NCI-H2171 treated with DMSO at 0.1 percent for 48 hours (cell line): ENCODE data around the gene AGAP3.

Experiments
- DNase-seq: peaks from one replicate; lab custom pipeline; 2025; lab: John Stamatoyannopoulos, UW

Gene AGAP3

GRCh38 chr7:151167197-151167961, 81.1 kb downstream of the AGAP3 start, which contains the start of gene GBX1:
Gene GBX1, minus strand, starts transcription at chr7:151167694. Its CDS starts 146 bp downstream, at chr7:151167548.
- no peak for DNase-seq

- DNase-seq: peak; percentile 18
These were observed 81.9 kb downstream of the AGAP3 start for GRCh38 chr7:151168003-151168786.

DNA sequence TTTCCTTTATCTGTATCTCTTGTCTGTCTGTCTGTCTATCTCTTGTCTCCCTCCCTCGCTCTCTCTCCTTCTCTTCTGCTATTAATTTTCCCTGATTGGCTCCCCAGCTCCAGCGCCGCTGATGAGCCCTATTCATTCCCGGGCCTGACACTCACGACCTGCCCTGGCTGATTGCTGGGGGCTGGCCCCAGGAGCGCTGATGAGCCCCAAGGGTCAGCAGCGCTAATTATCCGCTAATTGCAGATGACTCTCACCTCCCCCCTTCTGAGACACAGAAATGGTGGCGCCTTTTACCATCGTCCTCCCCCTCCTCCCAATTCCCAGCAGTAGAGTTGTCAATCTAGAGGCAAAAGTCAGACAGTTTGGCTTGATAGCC, 82.5 kb downstream of the AGAP3 start:
- no peak for DNase-seq

- DNase-seq: peak; percentile 65
These were observed 86.2 kb downstream of the AGAP3 start for GRCh38 chr7:151172273-151173141.

- no peak for DNase-seq
These were observed 87.3 kb downstream of the AGAP3 start for GRCh38 chr7:151173386-151174245.

DNA sequence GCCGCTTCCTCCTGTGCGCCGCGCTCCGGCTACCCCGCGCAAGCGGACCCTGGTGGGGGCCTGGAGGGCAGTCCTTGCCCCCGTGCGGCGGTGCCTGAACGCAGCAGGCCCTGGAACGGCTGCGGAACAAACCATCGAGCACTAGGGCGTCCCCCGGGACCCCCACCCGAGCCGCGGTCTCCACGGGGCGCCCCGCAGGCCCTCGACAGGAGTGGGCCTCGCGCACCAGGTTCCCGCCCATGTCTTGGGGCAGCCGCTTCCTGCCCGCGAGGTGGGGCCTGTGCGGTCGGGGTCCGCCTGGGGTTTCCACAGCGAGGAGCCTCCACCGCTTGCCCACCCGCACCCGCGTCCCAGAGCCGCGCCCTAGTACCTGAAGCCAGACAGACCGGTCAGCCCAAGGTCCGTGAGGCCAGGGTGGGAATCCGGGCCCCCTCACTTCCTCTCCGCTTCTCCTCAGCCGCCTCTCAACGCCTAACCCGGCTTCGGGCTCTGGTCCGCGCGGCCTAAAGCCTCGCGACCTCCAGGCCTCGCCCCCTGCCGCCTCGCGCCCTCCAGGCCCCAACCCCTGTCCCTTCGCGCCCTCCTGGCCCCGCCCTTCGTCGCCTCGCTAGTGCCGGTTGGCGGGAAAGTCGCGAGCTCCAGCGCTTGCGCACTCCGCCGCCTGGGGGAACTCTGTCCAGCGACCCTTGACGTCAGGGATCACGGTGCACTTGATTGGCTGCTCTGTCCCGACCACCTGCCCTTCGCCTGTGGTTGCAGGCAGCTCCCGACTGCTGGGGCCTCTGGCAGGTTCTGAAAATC, 88.2 kb downstream of the AGAP3 start:
- no peak for DNase-seq

- no peak for DNase-seq
These were observed 88.9 kb downstream of the AGAP3 start for GRCh38 chr7:151175047-151175792.

DNA sequence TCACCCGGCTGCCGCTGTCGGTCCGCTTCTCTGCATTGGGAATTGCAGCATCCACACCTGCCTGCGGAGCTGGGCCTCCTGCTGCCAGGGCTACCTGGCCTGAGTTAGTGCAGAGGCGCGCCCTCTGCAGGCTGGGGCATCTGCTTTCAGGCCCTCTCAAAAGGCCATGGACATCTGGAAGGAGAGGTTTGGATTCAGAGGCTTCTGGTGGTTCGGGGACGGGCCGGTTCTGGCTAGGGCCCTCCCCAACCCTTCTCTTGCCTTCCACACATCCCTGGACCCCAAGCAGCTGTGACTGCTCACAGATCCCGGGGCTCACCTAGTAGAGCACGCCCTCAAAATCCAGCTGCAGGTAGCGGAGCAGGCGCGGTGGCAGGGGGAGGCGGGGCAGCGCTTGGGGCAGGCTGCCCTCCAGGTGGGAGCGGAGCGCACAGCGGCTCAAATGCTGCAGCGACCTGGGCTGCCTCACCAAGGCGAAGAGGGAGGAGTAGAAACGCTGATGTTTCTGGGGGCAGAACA, 89.6 kb downstream of the AGAP3 start:
- no peak for DNase-seq

- no peak for DNase-seq
These were observed 90.1 kb downstream of the AGAP3 start for GRCh38 chr7:151176401-151176800.

GRCh38 chr7:151177310-151177709, 91.0 kb downstream of the AGAP3 start:
- no peak for DNase-seq

GRCh38 chr7:151178236-151178635, 92.0 kb downstream of the AGAP3 start:
- no peak for DNase-seq

- DNase-seq: no peak
These were observed 92.6 kb downstream of the AGAP3 start for GRCh38 chr7:151178831-151179230.

DNA sequence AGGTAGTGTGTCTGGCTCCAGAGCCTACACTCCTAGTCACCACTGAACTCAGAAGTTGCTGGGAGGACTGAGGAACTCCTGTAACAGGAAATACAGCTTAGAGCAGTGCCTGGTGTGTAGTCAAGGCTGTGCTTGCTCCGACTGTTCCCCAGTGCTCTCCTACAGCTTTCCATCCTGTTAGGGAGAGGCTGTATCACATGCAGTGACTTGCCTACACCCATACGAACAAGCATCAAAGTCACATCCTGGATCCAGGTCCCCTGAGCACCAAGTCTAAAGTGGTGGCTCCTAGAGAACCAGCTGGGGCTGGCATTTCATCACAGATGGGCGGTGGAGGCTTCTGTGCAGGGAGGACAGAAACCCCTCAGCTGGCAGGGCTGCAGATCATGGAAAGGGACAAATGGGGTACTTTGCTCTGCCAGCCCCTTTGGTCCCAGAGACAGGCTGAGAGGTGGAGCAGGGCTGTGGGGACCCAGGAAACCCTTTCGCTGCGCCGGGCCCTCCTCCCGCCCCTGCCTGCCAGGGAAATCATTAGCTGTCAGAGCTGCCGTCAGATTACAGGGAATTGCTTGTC, 93.1 kb downstream of the AGAP3 start:
- DNase-seq: peak; percentile 51

- DNase-seq: no peak
These were observed 93.7 kb downstream of the AGAP3 start for GRCh38 chr7:151179946-151180345.

DNA sequence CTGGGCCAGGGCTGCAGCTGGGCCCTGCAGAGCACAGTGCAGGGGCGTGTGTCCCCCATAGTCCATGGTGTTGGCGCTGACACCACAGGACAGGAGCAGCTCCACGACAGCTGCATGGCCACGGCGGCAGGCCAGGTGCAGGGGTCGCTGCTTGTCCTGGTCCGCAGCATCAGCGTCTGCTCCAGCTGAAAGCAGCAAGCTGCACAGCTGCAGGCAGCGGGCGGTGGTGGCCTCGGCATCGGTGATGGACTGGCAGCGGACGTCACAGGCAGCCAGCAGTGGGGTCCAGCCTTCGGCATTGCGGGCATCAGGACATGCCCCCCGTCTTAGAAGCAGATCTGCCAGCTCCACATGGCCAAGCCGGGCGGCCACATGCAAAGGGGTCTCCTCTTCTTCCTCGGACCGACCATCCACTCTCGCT, 94.7 kb downstream of the AGAP3 start:
- DNase-seq: no peak

- DNase-seq: no peak
These were observed 99.7 kb downstream of the AGAP3 start for GRCh38 chr7:151185762-151186639.

- DNase-seq: no peak
These were observed 100.5 kb downstream of the AGAP3 start, which contains the start of gene ASB10 for GRCh38 chr7:151186640-151187408. Gene ASB10, minus strand, starts transcription at chr7:151187250. Its CDS starts 120 bp downstream, at chr7:151187130.
